Gastrocnemius medialis (tissue), 4 donors: ENCODE measurements around the gene NHEJ1. TPM values are rescaled to one million over a fixed set of nuclear protein-coding genes. Genes with fewer than 3 reads are reported as not detected.
A peak's percentile ranks its signal among the peaks of the same experiment; 100 is the strongest.

ENCODE experiments used
- ATAC-seq, 2 donors: fragments of 150-250 bp; one replicate each; pipeline ENCODE4 v1.9.1; 2016
- DNase-seq, 2 donors: peaks; one replicate each; pipeline ENCODE4 v3.0.0-alpha.2; 2019
- H3K27ac ChIP-seq, 4 donors: fragments of 200-600 bp; sonication (generic); 1 replicate in 1 of 4; 2 replicates in 3 of 4; pipeline ENCODE4 v1.5.1; 2016 to 2018; ENCODE audit warnings: mild to moderate bottlenecking in 2 of 4, moderate library complexity in 1 of 4
- H3K27me3 ChIP-seq, 3 donors: fragments of 200-600 bp; sonication (generic) in 2 of 3; 1 replicate in 1 of 3; 2 replicates in 2 of 3; pipeline versions ENCODE4 v1.5.1 to v1.6.0; 2016 to 2019; ENCODE audit warnings: mild to moderate bottlenecking in 1 of 3, moderate library complexity in 1 of 3
- H3K36me3 ChIP-seq, 2 donors: fragments of 200-600 bp; sonication (generic) in 1 of 2; one replicate each; pipeline ENCODE4 v1.5.1; 2017 to 2018
- H3K4me1 ChIP-seq, 2 donors: fragments of 200-600 bp; sonication (generic) in 1 of 2; one replicate each; pipeline ENCODE4 v1.5.1; 2016 to 2017; ENCODE audit warnings: mild to moderate bottlenecking in 2 of 2
- H3K4me3 ChIP-seq, 4 donors: fragments of 200-600 bp; sonication (generic) in 3 of 4; 1 replicate in 1 of 4; 2 replicates in 3 of 4; pipeline ENCODE4 v1.5.1; 2016 to 2019; ENCODE audit warnings: mild to moderate bottlenecking in 2 of 4
- H3K9me3 ChIP-seq, 3 donors: fragments of 200-600 bp; sonication (generic) in 2 of 3; 1 replicate in 1 of 3; 2 replicates in 2 of 3; pipeline ENCODE4 v1.5.1; 2016 to 2019
- CTCF ChIP-seq, 5 experiments: fragments of 450-650 bp in 3 of 5; fragments of 200-600 bp in 2 of 5; sonication (generic) in 2 of 5; IDR thresholded peaks in 4 of 5; conservative IDR thresholded peaks in 1 of 5; 1 replicate in 4 of 5; 2 replicates in 1 of 5; pipeline ENCODE4 v1.5.1; 2016 to 2019; ENCODE audit warnings: antibody characterized with exemption in 5 of 5, mild to moderate bottlenecking in 3 of 5, moderate library complexity in 3 of 5
- POLR2A ChIP-seq, 2 donors: fragments of 450-650 bp; IDR thresholded peaks; one replicate each; pipeline ENCODE4 v1.6.1; 2017; ENCODE audit warnings: antibody characterized with exemption in 2 of 2, mild to moderate bottlenecking in 2 of 2, moderate library complexity in 2 of 2
- in situ Hi-C, 4 donors: fragments of 200-750 bp; cut with MboI; loops; one replicate each; pipeline versions ENCODE4 v1.15.0 to v1.8.0; 2017; ENCODE audit warnings: low sequenced_read_pairs in 4 of 4
- intact Hi-C: fragments of 100-400 bp; cut with DNase I; formaldehyde crosslinking; loops from one replicate; pipeline ENCODE4 v1.15.1; 2023; ENCODE audit warnings: low total_unique reads
- total RNA-seq, 4 donors: library from RNA; depleted of rRNA; stranded (reverse); fragments of >200 nt; gene quantifications; one replicate each; pipeline versions ENCODE4 v1.1.0 to v1.2.3, GENCODE V29; 2016

NHEJ1 gene
- total RNA-seq, 4 donors from 2014 or later: 24.5 to 39.0 (median 26.4) TPM

- in situ Hi-C loops: loop anchor here in 3 of 4 donors (5.0 to 25.0 kb wide), 3 partner anchors 58 to 253 kb away; partner anchors contain the start of gene PTPRN (in 1 of the 3)
- ATAC-seq (no peak), DNase-seq (no peak)
- H3K27ac ChIP-seq: no peak overlapping the region
- intact Hi-C loops: no loop called here
- TF ChIP-seq POLR2A (IDR thresholded peaks at IDR 0.05) (no peak), CTCF (IDR thresholded peaks at IDR 0.05 in 4 of 5, conservative IDR thresholded peaks at IDR 0.05 in 1 of 5) (no peak)
- H3K27me3 ChIP-seq: peaks cover 65 to 90% (median 90%) of the 10 kb centered on the region in 3 donors
- peaks cover 13 to 24% of the 10 kb centered on the region in 2 donors for H3K4me1 ChIP-seq
- peak overlapping the region in 3 of 4 donors; percentile 6 to 34 (median 11) for H3K4me3 ChIP-seq
- no peaks in the 10 kb centered on the region for H3K9me3 ChIP-seq
- no peaks in the 10 kb centered on the region for H3K36me3 ChIP-seq
These were observed 101.3 kb downstream of the NHEJ1 start for GRCh38 chr2:219059375-219059724.

- no peak overlapping the region for H3K27ac ChIP-seq
- DNase-seq (no peak), ATAC-seq (peak in 1 of 2 donors; percentile 21)
- H3K4me1 ChIP-seq: peaks cover 13 to 24% of the 10 kb centered on the region in 2 donors
- TF ChIP-seq POLR2A (IDR thresholded peaks at IDR 0.05) (no peak), CTCF (IDR thresholded peaks at IDR 0.05 in 4 of 5, conservative IDR thresholded peaks at IDR 0.05 in 1 of 5) (no peak)
- H3K9me3 ChIP-seq: no peaks in the 10 kb centered on the region
- H3K4me3 ChIP-seq: peak overlapping the region in 2 of 4 donors; percentile 6 to 34
- no peaks in the 10 kb centered on the region for H3K36me3 ChIP-seq
- in situ Hi-C loops (loop anchor here in 3 of 4 donors (5.0 to 25.0 kb wide), 3 partner anchors 59 to 254 kb away; partner anchors contain the start of gene PTPRN (in 1 of the 3)), intact Hi-C loops (loop anchor here (1.0 kb wide), 2 partner anchors 61 to 97 kb away; no protein-coding TSS in a partner anchor)
- H3K27me3 ChIP-seq: peaks cover 69 to 87% (median 84%) of the 10 kb centered on the region in 3 donors
These were observed 101.9 kb downstream of the NHEJ1 start for GRCh38 chr2:219058541-219059374.

- peak; percentile 36 to 54 for DNase-seq
- Histone ChIP-seq H3K36me3 (no peaks in the 10 kb centered on the region), H3K4me1 (peaks cover 13 to 24% of the 10 kb centered on the region in 2 donors), H3K9me3 (no peaks in the 10 kb centered on the region), H3K27ac (no peak overlapping the region), H3K4me3 (peak overlapping the region in 2 of 4 donors; percentile 10 to 40), H3K27me3 (peaks cover 70 to 81% (median 76%) of the 10 kb centered on the region in 3 donors)
- peak; percentile 73 to 81 for ATAC-seq
- TF ChIP-seq CTCF (IDR thresholded peaks at IDR 0.05 in 4 of 5, conservative IDR thresholded peaks at IDR 0.05 in 1 of 5) (peak; percentile 88 to 98 (median 93)), POLR2A (IDR thresholded peaks at IDR 0.05) (no peak)
- intact Hi-C loops (loop anchor here (1.0 kb wide), 2 partner anchors 61 to 97 kb away; no protein-coding TSS in a partner anchor), in situ Hi-C loops (loop anchor here in 3 of 4 donors (5.0 to 25.0 kb wide), 3 partner anchors 59 to 254 kb away; partner anchors contain the start of gene PTPRN (in 1 of the 3))
These were observed 102.7 kb downstream of the NHEJ1 start for GRCh38 chr2:219057709-219058540.

GRCh38 chr2:219056896-219057708 is 103.5 kb downstream of the NHEJ1 start:
- H3K9me3 ChIP-seq: no peaks in the 10 kb centered on the region
- peaks cover 62 to 72% (median 68%) of the 10 kb centered on the region in 3 donors for H3K27me3 ChIP-seq
- intact Hi-C loops: no loop called here
- no peak overlapping the region for H3K4me3 ChIP-seq
- DNase-seq (no peak), ATAC-seq (no peak)
- no peak overlapping the region for H3K27ac ChIP-seq
- H3K36me3 ChIP-seq: no peaks in the 10 kb centered on the region
- in situ Hi-C loops: loop anchor here in 3 of 4 donors (5.0 to 25.0 kb wide), 3 partner anchors 60 to 255 kb away; partner anchors contain the start of gene PTPRN (in 1 of the 3)
- peaks cover 13 to 24% of the 10 kb centered on the region in 2 donors for H3K4me1 ChIP-seq
- no peak for TF ChIP-seq POLR2A (IDR thresholded peaks at IDR 0.05)
- no peak for TF ChIP-seq CTCF (IDR thresholded peaks at IDR 0.05 in 4 of 5, conservative IDR thresholded peaks at IDR 0.05 in 1 of 5)
